D721Med (cell line): Measurements from ENCODE around the gene WIPF2.

ENCODE experiments used
- DNase-seq: peaks from one replicate; pipeline ENCODE4 v3.0.0; 2011; ENCODE audit warnings: low spot score; ENCODE audit not compliant: insufficient read length
- FAIRE-seq: peaks from 2 replicates; lab custom pipeline; 2011; peaks lifted over from hg19 to GRCh38; lab: Jason Lieb, UNC
- CTCF ChIP-seq: IDR thresholded peaks from 2 replicates; pipeline ENCODE4 v1.5.1; 2012; ENCODE audit warnings: mild to moderate bottlenecking, control low read depth; ENCODE audit not compliant: insufficient read depth; ENCODE audit errors: missing control alignments

WIPF2 gene

GRCh38 chr17:40326014-40326831 is 107.1 kb downstream of the WIPF2 start:
- FAIRE-seq (no peak), DNase-seq (no peak)
- TF ChIP-seq CTCF, result no peak

DNA sequence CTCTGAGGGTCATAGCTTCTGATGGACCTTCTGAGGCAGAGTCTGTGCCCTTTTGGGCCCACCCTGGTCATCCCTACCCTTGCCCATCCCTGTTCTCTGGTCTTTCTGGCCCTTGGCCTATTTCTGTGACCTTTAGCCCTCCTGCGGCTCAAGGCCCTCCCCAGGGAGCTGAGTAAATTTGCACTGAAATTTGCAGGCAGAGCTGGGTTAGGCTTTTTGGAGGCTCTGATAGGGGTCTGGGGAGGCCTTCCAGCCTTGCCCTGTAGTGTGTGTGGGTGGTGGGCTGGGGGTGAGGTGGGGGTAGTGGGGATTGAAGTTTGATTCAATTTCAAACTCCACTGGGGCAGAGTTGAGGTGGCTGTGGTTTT is 107.7 kb downstream of the WIPF2 start:
- DNase-seq (no peak), FAIRE-seq (no peak)
- no peak for TF ChIP-seq CTCF

GRCh38 chr17:40327244-40327729 is 108.2 kb downstream of the WIPF2 start:
- DNase-seq (no peak), FAIRE-seq (no peak)
- no peak for TF ChIP-seq CTCF

DNA sequence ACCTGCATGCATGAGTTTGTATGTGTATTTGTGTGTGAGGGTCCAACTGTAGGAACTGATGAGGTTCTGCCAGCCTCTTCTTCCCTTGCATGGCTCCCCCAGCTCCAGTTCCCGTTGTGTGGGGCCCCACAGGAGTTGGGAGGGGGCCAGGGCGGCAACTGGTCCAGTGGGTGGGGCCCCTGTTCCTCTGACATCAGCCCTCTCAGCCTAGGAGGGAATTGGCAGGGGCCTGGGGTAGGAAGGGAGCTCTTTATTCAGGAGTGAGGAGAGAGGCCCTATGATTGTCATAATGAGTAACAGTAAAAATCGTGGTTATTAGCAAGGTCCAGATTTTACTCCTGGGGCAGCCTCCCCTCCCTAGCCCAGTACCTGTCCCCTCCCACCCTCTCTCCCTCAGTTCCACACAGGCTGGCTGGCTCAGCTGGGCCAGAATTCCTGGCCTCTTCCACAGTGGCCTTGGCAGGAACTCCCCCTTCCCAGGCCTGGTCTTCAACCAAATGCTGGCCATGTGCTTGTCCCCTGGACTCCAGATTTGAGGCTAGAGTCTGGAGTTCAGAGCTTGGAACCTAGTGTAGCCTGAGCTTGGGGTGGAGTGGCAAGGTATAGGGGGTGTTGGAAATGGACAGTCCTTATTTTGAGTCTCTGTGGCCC is 108.8 kb downstream of the WIPF2 start:
- TF ChIP-seq CTCF, result no peak
- no peak for FAIRE-seq
- DNase-seq, result no peak

DNA sequence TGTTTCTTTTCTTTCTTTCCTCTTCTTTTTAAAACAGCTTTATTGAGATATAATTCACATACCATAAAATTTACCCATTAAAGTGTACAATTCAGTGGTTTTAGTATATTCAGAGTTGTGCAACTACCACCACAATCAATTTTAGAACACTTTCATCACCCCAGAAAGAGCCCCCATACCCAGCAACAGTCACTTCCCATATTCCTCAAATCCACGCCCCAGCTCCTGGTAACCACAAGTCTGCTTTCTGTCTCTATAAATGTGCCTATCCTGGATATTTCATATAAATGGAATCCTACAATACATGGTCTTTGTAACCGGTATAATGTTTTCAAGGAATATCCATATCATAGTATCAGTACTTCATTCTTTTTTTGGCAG is 109.3 kb downstream of the WIPF2 start:
- no peak for DNase-seq
- no peak for FAIRE-seq
- no peak for TF ChIP-seq CTCF

DNA sequence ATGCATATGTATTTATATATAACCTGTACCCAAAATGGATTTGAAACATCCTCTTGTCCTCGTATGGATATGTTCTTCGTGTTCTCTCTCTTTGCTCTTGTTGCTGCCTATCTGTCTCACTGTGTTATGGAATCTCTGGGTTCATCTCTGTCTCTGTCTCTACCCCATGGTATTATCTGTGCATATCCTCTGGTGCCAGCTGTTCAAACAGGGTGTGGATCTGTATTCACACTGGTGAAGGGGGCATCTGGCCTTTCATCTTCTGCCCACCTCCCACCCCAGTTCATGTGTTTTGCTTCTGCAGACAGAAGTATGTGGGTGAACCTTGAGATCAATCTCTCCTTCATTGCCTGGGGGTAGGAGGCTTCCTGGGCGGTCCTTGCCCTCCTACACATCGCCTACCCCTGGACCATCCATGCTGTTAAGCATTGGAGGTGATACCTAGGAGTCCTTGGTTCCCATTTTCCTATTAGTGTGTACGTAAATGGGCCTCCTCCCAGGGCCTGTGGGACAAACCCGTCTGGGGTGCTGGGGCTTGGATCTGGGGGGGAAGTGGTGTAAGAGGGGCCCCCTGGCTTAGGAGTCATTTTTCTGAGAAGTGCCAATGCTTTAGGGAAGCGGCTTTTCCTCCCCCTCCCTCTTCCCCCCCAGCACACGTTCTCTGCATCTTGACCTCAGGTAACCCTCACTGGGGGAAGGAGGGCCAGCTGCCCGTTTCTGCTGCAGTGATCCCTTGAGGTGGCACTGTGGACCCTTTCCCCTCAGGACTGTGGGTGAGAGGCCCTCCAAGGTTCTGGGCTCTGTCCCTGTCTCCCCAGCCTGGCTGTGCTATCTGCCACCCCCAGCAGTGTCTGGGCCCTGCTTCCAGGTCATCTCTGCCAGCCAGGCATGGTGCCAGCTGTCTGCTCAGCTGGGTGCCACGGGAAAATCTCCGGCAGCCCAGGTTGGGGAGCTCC is 111.0 kb downstream of the WIPF2 start:
- no peak for TF ChIP-seq CTCF
- DNase-seq (no peak), FAIRE-seq (no peak)
